IPS DF 6.9 (cell line): ENCODE results near the gene ABHD1.

Experiments used
- DNase-seq: peaks from one replicate; pipeline ENCODE4 v3.0.0-alpha.2; 2013; ENCODE audit warnings: low read depth, low spot score
- H3K27ac ChIP-seq: one replicate; pipeline ENCODE4 v1.5.1; 2013; ENCODE audit warnings: low read length, control low read depth
- H3K27me3 ChIP-seq: 2 replicates; pipeline ENCODE4 v1.6.1; 2013; ENCODE audit warnings: mild to moderate bottlenecking, low read length; ENCODE audit not compliant: control insufficient read depth, insufficient read depth
- H3K36me3 ChIP-seq: 2 replicates; pipeline ENCODE4 v1.6.1; 2013; ENCODE audit warnings: low read length; ENCODE audit not compliant: control insufficient read depth, insufficient read depth
- H3K4me1 ChIP-seq: 2 replicates; pipeline ENCODE4 v1.6.1; 2013; ENCODE audit warnings: low read length; ENCODE audit not compliant: control insufficient read depth, insufficient read depth
- H3K4me3 ChIP-seq: 2 replicates; pipeline ENCODE4 v1.5.1; 2013; ENCODE audit warnings: mild to moderate bottlenecking, low read length
- H3K9me3 ChIP-seq: 2 replicates; pipeline ENCODE4 v1.6.1; 2013; ENCODE audit warnings: low read length, inconsistent platforms; ENCODE audit not compliant: control insufficient read depth, insufficient read depth
- whole genome bisulfite sequencing: extraction: QIAGEN DNeasy Blood & Tissue Kit; methylation state at CpG from one replicate; pipeline ENCODE4 v1.1.7; 2013; ENCODE audit warnings: mixed read lengths, missing lambda C conversion rate; ENCODE audit not compliant: insufficient read length, insufficient coverage; 5-methylcytosine and 5-hydroxymethylcytosine counted together

Gene ABHD1

DNA sequence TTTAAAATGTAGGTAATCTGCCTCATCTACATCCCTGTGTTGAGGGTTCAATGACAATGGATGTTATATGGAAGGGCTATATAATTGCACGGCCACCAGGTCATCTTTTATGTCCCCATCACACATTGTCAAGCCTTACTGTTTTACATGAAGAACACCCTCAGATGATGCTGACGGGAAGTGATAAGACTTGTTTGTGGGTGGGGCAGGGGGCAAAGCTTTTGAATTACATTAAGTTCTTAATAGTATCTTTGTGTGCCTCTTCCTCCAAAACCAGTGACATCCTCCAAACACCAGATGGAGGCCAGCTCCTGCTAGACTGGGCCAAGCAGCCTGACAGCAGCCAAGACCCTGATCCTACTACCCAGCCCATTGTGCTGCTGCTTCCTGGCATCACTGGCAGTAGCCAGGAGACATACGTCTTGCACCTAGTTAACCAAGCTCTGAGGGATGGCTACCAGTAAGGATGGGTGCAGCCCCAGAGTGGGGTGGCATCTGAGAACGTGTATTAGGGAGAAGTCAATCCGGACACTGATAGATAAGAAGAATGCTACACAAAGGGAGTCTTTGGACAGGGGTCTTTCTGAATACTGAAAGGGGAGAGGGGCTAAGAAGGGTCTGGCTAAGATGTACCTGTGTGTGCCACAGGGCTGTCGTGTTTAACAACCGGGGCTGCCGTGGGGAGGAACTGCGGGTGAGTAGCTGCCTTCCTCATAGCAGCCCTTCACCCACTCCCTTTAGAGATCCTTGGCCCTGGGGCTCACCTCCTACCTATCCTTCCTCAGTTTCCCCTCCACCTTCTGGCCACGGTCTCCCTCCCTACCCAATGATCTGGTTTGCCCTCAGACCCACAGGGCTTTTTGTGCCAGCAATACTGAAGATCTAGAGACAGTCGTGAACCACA lies 5.3 kb downstream of the ABHD1 start:
- DNase-seq = no peak
- peaks cover 2% of the 10 kb centered on the region; the same call in 1 of the 2 replicates for H3K4me1 ChIP-seq
- H3K27me3 ChIP-seq = no peaks in the 10 kb centered on the region
- H3K9me3 ChIP-seq = no peaks in the 10 kb centered on the region
- H3K4me3 ChIP-seq = no peak overlapping the region
- peaks cover 17% of the 10 kb centered on the region for H3K36me3 ChIP-seq
- H3K27ac ChIP-seq = no peak overlapping the region
- no CpG with 5 or more reads among the region's 11 CpGs for WGBS

DNA sequence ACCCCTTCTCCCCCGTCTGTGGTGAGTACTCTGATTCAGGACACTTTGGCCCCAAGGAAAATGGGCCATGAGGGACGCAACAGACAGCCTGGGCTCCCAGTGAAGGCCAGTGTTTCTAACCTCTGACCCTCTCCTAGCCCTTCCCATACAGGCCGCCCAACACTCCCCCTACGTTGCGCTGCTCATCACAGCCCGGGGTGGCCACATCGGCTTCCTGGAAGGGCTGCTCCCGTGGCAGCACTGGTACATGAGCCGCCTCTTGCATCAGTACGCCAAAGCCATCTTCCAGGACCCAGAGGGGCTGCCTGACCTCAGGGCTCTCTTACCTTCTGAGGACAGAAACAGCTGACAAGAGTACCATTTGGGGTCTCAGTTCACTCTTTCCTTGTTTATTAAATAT lies 6.8 kb downstream of the ABHD1 start:
- Histone ChIP-seq H3K27me3 (no peaks in the 10 kb centered on the region), H3K4me3 (no peak overlapping the region), H3K4me1 (0 out of 2 replicates have a peak, but pooled peaks cover 2% of the 10 kb centered on the region), H3K27ac (no peak overlapping the region), H3K36me3 (peaks cover 17% of the 10 kb centered on the region), H3K9me3 (no peaks in the 10 kb centered on the region)
- WGBS = no CpG with 5 or more reads among the region's 10 CpGs
- DNase-seq = no peak

DNA sequence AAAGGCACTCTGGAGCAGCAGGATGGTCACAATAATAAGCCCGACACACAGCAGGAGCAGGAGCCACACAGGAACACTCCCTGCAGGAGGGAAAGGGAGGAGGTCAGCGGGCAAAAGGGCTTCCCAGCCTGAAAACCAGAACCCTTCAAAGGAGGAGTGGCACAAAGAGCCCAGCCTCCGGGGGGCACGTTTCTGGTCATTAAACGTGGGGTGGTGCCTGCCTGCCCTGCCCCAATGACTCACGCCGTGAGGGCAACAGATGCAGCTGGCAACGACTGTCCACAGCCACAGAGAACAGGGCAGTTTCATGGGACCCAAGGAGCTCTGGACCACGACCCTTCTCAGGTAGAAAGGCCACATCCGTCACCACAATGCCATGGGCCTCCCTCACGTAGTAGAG lies 7.8 kb downstream of the ABHD1 start:
- Histone ChIP-seq H3K9me3 (no peaks in the 10 kb centered on the region), H3K4me1 (0 out of 2 replicates have a peak, but pooled peaks cover 2% of the 10 kb centered on the region), H3K27ac (no peak overlapping the region), H3K27me3 (no peaks in the 10 kb centered on the region), H3K36me3 (peaks cover 17% of the 10 kb centered on the region), H3K4me3 (no peak overlapping the region)
- no peak for DNase-seq
- no CpG with 5 or more reads among the region's 11 CpGs for WGBS

DNA sequence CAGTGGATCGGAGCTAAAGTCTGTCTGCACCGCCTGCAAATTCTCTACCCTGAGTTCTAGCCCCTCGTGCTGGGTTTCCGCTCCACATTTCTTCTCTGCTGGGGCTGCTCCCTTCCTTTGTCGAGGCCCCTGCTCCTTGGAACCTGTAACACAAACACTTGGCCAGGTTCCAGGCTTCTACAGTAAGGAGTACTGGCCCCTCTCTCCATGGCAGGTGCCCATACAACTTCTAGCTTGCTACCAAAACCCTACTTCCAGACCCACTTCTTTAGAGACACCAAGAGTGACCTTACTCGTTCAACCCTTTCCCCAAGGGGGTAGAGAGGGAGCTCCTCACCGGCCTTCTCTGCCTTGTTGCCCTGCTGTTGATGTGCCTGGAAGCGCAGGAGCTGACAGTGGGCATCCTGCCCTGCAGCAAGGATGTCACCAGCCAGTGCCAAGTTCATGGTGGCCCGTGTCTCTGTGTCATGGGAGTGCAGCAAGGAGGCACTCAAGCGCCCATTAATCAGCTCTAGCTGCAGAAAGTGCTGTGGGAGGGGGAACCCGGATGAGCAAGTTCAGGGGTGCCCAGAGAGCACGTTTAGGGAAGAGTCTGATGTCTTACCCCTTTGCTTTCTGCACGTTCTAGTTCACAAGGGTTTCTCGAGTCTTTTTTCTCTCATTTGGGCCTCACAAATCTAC lies 9.7 kb downstream of the ABHD1 start:
- Histone ChIP-seq H3K27me3 (no peaks in the 10 kb centered on the region), H3K27ac (no peak overlapping the region), H3K36me3 (peaks cover 17% of the 10 kb centered on the region), H3K4me3 (peak overlapping the region; percentile 80; the same call in 1 of the 2 replicates), H3K4me1 (0 out of 2 replicates have a peak, but pooled peaks cover 2% of the 10 kb centered on the region), H3K9me3 (no peaks in the 10 kb centered on the region)
- WGBS = no CpG with 5 or more reads among the region's 14 CpGs
- no peak for DNase-seq

DNA sequence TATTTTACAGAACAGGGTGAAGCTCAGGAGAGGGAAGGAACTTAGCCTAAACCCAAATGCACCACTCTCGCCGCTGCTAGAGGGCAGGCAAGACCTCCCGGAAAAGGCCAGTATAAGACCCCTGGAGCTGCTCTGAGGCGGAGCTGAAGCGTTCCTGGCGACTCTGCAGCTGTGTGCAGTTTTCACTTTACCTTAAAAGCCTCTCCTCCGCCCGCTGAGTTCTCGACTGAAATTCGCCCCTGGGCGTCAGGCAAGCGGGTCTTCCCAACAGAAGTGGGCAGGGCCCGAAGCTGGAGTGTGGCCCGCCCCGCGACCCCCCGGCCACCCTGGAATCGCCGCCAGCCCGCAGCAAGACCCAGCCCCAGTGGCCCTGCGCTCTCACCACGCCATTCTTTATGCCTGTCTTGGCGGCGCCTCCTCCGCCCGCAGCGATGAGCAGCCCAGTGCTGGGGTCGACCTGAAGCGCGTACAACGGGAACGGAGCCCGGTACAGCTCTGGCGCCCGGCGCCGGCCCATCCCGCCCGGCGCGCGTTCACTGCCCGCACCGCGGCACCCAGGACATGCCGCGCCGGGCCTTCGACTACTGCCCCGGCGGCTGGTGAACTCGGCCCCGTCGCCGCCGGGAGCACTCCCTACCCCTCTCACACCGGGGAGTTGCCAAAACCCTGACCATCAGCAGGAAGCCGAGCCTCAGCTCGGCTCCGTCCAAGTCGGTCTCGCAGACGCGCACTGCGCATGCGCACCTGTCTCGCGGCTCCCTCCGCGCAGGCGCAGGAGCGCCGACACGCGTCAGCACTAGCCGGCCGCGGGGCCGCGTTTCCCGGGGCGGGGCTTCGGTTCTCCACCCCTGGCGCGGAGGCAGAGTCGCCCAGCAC lies 10.5 kb downstream of the ABHD1 start, which contains the start of gene PREB:
Gene PREB (minus strand): TSS at position 732 of the 876 bp plus-strand sequence. CDS start 215 bp downstream, at position 517.
- no peaks in the 10 kb centered on the region for H3K9me3 ChIP-seq
- H3K36me3 ChIP-seq = peaks cover 17% of the 10 kb centered on the region
- 0 out of 2 replicates have a peak, but pooled peaks cover 2% of the 10 kb centered on the region for H3K4me1 ChIP-seq
- H3K27ac ChIP-seq = no peak within 1 kb of the TSS
- peak; percentile 92 for DNase-seq
- peak within 1 kb of the TSS; percentile 80 for H3K4me3 ChIP-seq
- H3K27me3 ChIP-seq = no peaks in the 10 kb centered on the region
- whole genome bisulfite sequencing = no CpG with 5 or more reads among the region's 86 CpGs

DNA sequence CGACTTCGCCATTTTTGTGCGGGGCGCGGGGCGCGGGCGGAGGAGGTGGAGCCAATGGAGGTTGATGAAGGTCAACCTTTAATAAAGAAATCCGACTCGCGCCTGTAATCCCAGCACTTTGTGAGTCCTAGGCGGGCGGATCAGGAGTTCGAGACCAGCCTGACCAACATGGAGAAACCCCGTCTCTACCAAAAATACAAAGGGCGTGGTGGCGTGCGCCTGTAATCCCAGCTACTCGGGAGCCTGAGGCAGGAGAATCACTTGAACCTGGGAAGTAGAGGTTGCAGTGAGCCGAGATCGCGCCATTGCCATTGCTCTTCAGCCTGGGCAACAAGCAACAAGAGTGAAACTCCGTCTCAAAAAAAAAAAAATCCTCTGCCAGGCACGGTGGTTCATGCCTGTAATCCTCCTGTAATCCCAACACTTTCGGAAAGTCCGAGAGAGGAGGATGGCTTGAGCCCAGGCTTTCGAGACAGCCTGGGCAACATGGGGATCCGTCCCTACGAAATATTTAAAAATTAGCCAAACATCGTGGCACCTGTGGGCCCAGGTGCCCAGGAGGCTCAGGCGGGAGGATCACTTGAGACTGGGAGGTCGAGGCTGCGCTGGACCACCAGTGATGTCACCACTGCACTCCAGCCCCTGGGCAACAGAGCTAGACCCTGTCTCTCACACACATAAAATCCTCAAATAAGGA lies 11.3 kb downstream of the ABHD1 start:
- no CpG with 5 or more reads among the region's 33 CpGs for WGBS
- Histone ChIP-seq H3K27me3 (no peaks in the 10 kb centered on the region), H3K9me3 (no peaks in the 10 kb centered on the region), H3K27ac (no peak overlapping the region), H3K36me3 (peaks cover 15% of the 10 kb centered on the region), H3K4me1 (0 out of 2 replicates have a peak, but pooled peaks cover 2% of the 10 kb centered on the region), H3K4me3 (peak overlapping the region; percentile 10; the same call in 1 of the 2 replicates)
- DNase-seq = no peak

DNA sequence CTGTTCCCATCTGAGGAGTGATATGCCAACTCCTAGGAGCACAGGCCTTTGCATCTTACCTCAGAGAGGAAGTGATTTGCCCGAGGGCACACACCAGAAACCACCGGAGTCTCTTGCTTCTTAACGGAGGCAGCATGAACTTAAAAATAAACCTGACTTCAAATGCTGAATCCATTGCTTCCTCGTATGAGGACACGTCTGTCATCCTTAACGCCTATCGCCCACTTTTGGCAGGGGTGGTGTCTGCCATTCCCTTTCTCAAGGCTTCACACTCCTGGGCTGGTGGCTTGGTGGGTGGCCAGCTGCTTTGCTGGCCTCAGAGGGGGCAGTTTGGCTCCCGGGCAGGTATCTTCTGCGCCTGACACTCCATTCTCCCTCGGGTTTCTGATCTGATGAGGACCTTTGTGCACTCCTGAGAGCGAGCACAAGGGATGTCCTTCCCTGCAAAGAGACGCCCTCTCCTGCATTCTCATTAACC lies 11.9 kb downstream of the ABHD1 start:
- H3K27me3 ChIP-seq = no peaks in the 10 kb centered on the region
- H3K4me3 ChIP-seq = no peak overlapping the region
- H3K27ac ChIP-seq = no peak overlapping the region
- 0 out of 2 replicates have a peak, but pooled peaks cover 2% of the 10 kb centered on the region for H3K4me1 ChIP-seq
- H3K36me3 ChIP-seq = peaks cover 12% of the 10 kb centered on the region
- H3K9me3 ChIP-seq = no peaks in the 10 kb centered on the region
- DNase-seq = no peak
- WGBS = no CpG with 5 or more reads among the region's 12 CpGs

DNA sequence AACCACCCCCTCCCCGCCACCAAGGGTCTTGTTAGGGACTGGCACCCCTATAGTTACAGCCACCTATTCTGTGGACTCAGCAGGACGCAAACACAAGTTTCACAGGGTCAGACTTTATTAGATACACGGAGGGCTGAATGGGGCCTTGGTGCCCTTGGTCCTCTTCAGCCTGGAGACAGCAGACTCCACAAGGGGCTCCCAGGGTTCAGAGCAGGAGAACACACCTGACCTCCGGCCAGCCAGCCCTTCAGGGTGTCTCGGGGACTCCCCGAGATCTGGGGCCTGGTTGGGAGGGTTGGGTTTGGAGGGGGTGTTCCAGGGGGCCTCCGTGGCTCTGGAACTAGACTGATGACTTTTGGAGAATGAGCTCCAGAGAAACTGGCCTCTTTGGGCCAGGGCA lies 13.1 kb downstream of the ABHD1 start:
- H3K4me1 ChIP-seq = 0 out of 2 replicates have a peak, but pooled peaks cover 2% of the 10 kb centered on the region
- H3K27ac ChIP-seq = no peak overlapping the region
- DNase-seq = no peak
- no peaks in the 10 kb centered on the region for H3K27me3 ChIP-seq
- no peak overlapping the region for H3K4me3 ChIP-seq
- no peaks in the 10 kb centered on the region for H3K9me3 ChIP-seq
- WGBS = no CpG with 5 or more reads among the region's 7 CpGs
- H3K36me3 ChIP-seq = 0 out of 2 replicates have a peak, but pooled peaks cover 4% of the 10 kb centered on the region

DNA sequence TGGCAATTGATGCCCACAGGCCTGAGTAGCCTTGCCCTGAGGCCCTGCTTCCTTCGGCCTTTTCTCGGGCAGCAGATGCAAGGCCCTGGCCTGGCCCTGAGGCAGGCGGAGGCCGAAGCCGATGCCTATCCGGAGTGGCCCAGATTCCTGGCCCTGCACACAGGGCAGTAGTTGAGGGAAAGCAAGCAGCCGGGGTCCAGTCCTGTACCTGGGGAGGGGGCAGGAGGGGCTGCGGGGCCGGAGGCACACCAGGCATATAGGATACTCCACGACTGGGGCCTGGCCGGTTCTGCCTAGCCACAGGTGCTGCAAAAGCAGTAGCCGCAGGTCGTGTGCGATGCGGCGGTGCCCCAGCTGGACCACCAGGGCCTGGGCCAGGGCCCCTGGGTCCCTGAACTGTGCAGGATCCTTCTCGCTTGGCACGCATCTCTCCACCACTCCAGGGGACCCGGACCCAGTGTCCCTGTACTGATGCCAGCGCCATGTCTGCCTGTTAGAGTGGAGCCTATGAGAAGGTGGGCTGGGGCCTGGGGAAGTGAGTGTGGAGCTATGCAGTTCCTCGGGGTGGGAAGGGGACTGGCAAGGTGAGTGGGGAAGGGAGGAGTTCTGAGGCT lies 13.8 kb downstream of the ABHD1 start:
- WGBS = no CpG with 5 or more reads among the region's 21 CpGs
- Histone ChIP-seq H3K36me3 (0 out of 2 replicates have a peak, but pooled peaks cover 4% of the 10 kb centered on the region), H3K27ac (no peak overlapping the region), H3K4me1 (0 out of 2 replicates have a peak, but pooled peaks cover 2% of the 10 kb centered on the region), H3K27me3 (no peaks in the 10 kb centered on the region), H3K4me3 (no peak overlapping the region; the same call in 1 of the 2 replicates), H3K9me3 (no peaks in the 10 kb centered on the region)
- no peak for DNase-seq
